H1 (cell line): ENCODE data around the gene UBR3. TPM values are rescaled to one million over a fixed set of nuclear protein-coding genes. Genes with fewer than 3 reads are reported as not detected.

Experiments
- CTCF ChIA-PET: fragments of 300-600 bp; sonication (Branson Sonifier 250); formaldehyde crosslinking; loops from one replicate; lab custom pipeline; 2021; ENCODE audit not compliant: partially characterized antibody; lab: Charles Lee
- POLR2A ChIA-PET: fragments of 300-600 bp; sonication (Branson Sonifier 250); formaldehyde crosslinking; loops from one replicate; lab custom pipeline; 2021; ENCODE audit warnings: inconsistent platforms; ENCODE audit not compliant: partially characterized antibody; lab: Charles Lee
- DNase-seq, 2 experiments: peaks; one replicate each; pipeline versions ENCODE4 v3.0.0 to v3.0.0-alpha.2; 2010 to 2022; ENCODE audit warnings: low spot score in 2 of 2, low read depth in 1 of 2, mixed read lengths in 1 of 2
- FAIRE-seq: peaks from 2 replicates; lab custom pipeline; 2011; peaks lifted over from hg19 to GRCh38; lab: Jason Lieb, UNC
- H2AFZ ChIP-seq: 2 replicates; pipeline ENCODE4 v1.8.1; 2012; ENCODE audit warnings: low read length, inconsistent platforms
- H2AK5ac ChIP-seq: 2 replicates; pipeline ENCODE4 v1.6.1; 2013; ENCODE audit warnings: low read depth, low read length
- H2BK120ac ChIP-seq: replicated peaks from 2 replicates; pipeline ENCODE3; 2013; ENCODE audit warnings: low read depth, low read length, inconsistent platforms
- H2BK12ac ChIP-seq: 2 replicates; pipeline ENCODE4 v1.6.1; 2013; ENCODE audit warnings: low read depth, low read length
- H2BK15ac ChIP-seq: 2 replicates; pipeline ENCODE4 v1.6.1; 2013; ENCODE audit warnings: low read length
- H2BK20ac ChIP-seq: 2 replicates; pipeline ENCODE4 v1.6.1; 2013; ENCODE audit warnings: low read length
- H2BK5ac ChIP-seq: 2 replicates; pipeline ENCODE4 v1.6.1; 2013; ENCODE audit warnings: low read depth, low read length
- H3K14ac ChIP-seq: 2 replicates; pipeline ENCODE4 v1.6.1; 2013; ENCODE audit warnings: inconsistent platforms; ENCODE audit not compliant: insufficient read length
- H3K18ac ChIP-seq: 2 replicates; pipeline ENCODE4 v1.6.1; 2013; ENCODE audit warnings: low read length; ENCODE audit errors: extremely low read depth
- H3K23ac ChIP-seq: 2 replicates; pipeline ENCODE4 v1.6.1; 2013; ENCODE audit warnings: inconsistent platforms; ENCODE audit not compliant: insufficient read length
- H3K23me2 ChIP-seq: 2 replicates; pipeline ENCODE4 v1.6.1; 2013; ENCODE audit warnings: low read depth, low read length
- H3K27ac ChIP-seq: 2 replicates; pipeline ENCODE4 v1.6.1; 2011; ENCODE audit warnings: low read depth, low read length, inconsistent platforms
- H3K27me3 ChIP-seq, 4 experiments: replicated peaks in 1 of 4; 1 replicate in 1 of 4; 2 replicates in 3 of 4; pipeline versions ENCODE4 v1.6.1 to v1.8.1; 2011 to 2013; ENCODE audit warnings: low read length in 3 of 4, mild to moderate bottlenecking in 3 of 4, inconsistent platforms in 2 of 4, mixed read lengths in 2 of 4, moderate library complexity in 1 of 4; ENCODE audit not compliant: control insufficient read depth in 3 of 4, insufficient read depth in 3 of 4; ENCODE audit errors: extremely low read depth in 1 of 4
- H3K36me3 ChIP-seq, 4 experiments: 2 replicates each; pipeline versions ENCODE4 v1.6.1 to v1.8.1; 2011 to 2013; ENCODE audit warnings: mild to moderate bottlenecking in 4 of 4, low read length in 3 of 4, moderate library complexity in 2 of 4, control low read depth in 1 of 4, inconsistent platforms in 1 of 4; ENCODE audit not compliant: insufficient read depth in 4 of 4, control insufficient read depth in 2 of 4
- H3K4ac ChIP-seq: replicated peaks from 2 replicates; pipeline ENCODE3; 2013; ENCODE audit warnings: low read length, low read depth, mixed read lengths, inconsistent platforms; ENCODE audit not compliant: insufficient read length
- H3K4me1 ChIP-seq, 4 experiments: replicated peaks in 1 of 4; 1 replicate in 1 of 4; 2 replicates in 3 of 4; pipeline versions ENCODE4 v1.6.1 to v1.8.1; 2011 to 2013; ENCODE audit warnings: low read length in 3 of 4, inconsistent platforms in 2 of 4, mixed read lengths in 1 of 4; ENCODE audit not compliant: insufficient read depth in 4 of 4, control insufficient read depth in 3 of 4
- H3K4me2 ChIP-seq, 2 experiments: 2 replicates each; pipeline versions ENCODE4 v1.6.1 to v1.8.1; 2011 to 2013; ENCODE audit warnings: low read depth in 2 of 2, low read length in 2 of 2, control low read depth in 1 of 2, inconsistent platforms in 1 of 2, mild to moderate bottlenecking in 1 of 2; ENCODE audit not compliant: insufficient read depth in 1 of 2
- H3K4me3 ChIP-seq, 4 experiments: fragments of 200-600, 300-600 bp in 1 of 4; sonication (generic), shearing (Covaris generic), sonication (Bioruptor Twin) in 1 of 4; 2 replicates each; pipeline versions ENCODE4 v1.5.1 to v1.8.1; 2011 to 2016; ENCODE audit warnings: low read length in 4 of 4, low read depth in 3 of 4, control low read depth in 2 of 4, inconsistent platforms in 2 of 4, mild to moderate bottlenecking in 2 of 4, mixed read lengths in 1 of 4, moderate library complexity in 1 of 4; ENCODE audit not compliant: insufficient read depth in 2 of 4; ENCODE audit errors: extremely low read depth in 1 of 4
- H3K56ac ChIP-seq: replicated peaks from 2 replicates; pipeline ENCODE3; 2013; ENCODE audit warnings: low read depth, mild to moderate bottlenecking, mixed read lengths, low read length, inconsistent platforms; ENCODE audit not compliant: insufficient read length
- H3K79me1 ChIP-seq: 2 replicates; pipeline ENCODE4 v1.6.1; 2013; ENCODE audit warnings: low read depth, low read length, control low read depth
- H3K79me2 ChIP-seq, 2 experiments: 2 replicates each; pipeline versions ENCODE4 v1.6.1 to v1.8.1; 2012 to 2013; ENCODE audit warnings: low read length in 2 of 2, mild to moderate bottlenecking in 2 of 2, inconsistent platforms in 1 of 2; ENCODE audit not compliant: insufficient read depth in 2 of 2, control insufficient read depth in 1 of 2
- H3K9ac ChIP-seq, 4 experiments: replicated peaks in 1 of 4; 1 replicate in 1 of 4; 2 replicates in 3 of 4; pipeline versions ENCODE4 v1.6.1 to v1.8.1; 2011 to 2013; ENCODE audit warnings: low read depth in 3 of 4, low read length in 3 of 4, control low read depth in 2 of 4, mild to moderate bottlenecking in 2 of 4, moderate library complexity in 2 of 4, inconsistent platforms in 1 of 4; ENCODE audit errors: extremely low read depth in 1 of 4
- H3K9me3 ChIP-seq, 2 experiments: 2 replicates each; pipeline versions ENCODE4 v1.6.1 to v1.8.1; 2012 to 2013; ENCODE audit warnings: mild to moderate bottlenecking in 2 of 2, moderate library complexity in 2 of 2, control low read depth in 1 of 2, inconsistent platforms in 1 of 2, low read depth in 1 of 2, low read length in 1 of 2, mixed read lengths in 1 of 2; ENCODE audit not compliant: insufficient read depth in 2 of 2
- H4K20me1 ChIP-seq, 2 experiments: replicated peaks in 1 of 2; 2 replicates each; pipeline versions ENCODE3 to v1.8.1; 2011 to 2013; ENCODE audit warnings: inconsistent platforms in 2 of 2, low read length in 2 of 2, mild to moderate bottlenecking in 1 of 2; ENCODE audit not compliant: insufficient read depth in 2 of 2, control insufficient read depth in 1 of 2
- H4K5ac ChIP-seq: 2 replicates; pipeline ENCODE4 v1.6.1; 2013; ENCODE audit warnings: low read length, low read depth, mixed read lengths, inconsistent platforms; ENCODE audit not compliant: insufficient read length
- H4K8ac ChIP-seq: 2 replicates; pipeline ENCODE4 v1.8.0; 2013; ENCODE audit warnings: mild to moderate bottlenecking, moderate library complexity, low read length, inconsistent platforms; ENCODE audit not compliant: insufficient read depth; ENCODE audit errors: extremely low read depth
- H4K91ac ChIP-seq: replicated peaks from 2 replicates; pipeline ENCODE3; 2013; ENCODE audit warnings: low read length, mixed read lengths, inconsistent platforms; ENCODE audit not compliant: insufficient read length
- BACH1 ChIP-seq: IDR thresholded peaks from 2 replicates; pipeline ENCODE4 v1.6.1; 2012; ENCODE audit warnings: low read length, improper control_type of control experiment
- CBX8 ChIP-seq: fragments of 300-800, 300-1000 bp; sonication (generic); IDR thresholded peaks from 2 replicates; pipeline ENCODE4 v1.7.1; 2016; ENCODE audit warnings: low read depth, low read length, borderline replicate concordance
- CTBP2 ChIP-seq: IDR thresholded peaks from 2 replicates; pipeline ENCODE4 v1.7.0; 2011; ENCODE audit warnings: borderline replicate concordance, mild to moderate bottlenecking, moderate library complexity, mixed read lengths, low read length; ENCODE audit not compliant: insufficient read depth, insufficient read length
- KDM5A ChIP-seq: fragments of 200-600 bp; IDR thresholded peaks from 2 replicates; pipeline ENCODE4 v1.7.1; 2012; ENCODE audit warnings: mild to moderate bottlenecking, low read length, inconsistent platforms, mixed read lengths
- NANOG ChIP-seq: IDR thresholded peaks from 2 replicates; pipeline ENCODE4 v1.6.1; 2011; ENCODE audit warnings: low read length, low read depth, mild to moderate bottlenecking, inconsistent platforms; ENCODE audit not compliant: insufficient read depth, poor library complexity, severe bottlenecking
- RFX5 ChIP-seq: IDR thresholded peaks from 2 replicates; pipeline ENCODE4 v1.6.1; 2011; ENCODE audit warnings: low read depth, low read length, improper control_type of control experiment, borderline replicate concordance
- SUZ12 ChIP-seq: fragments of 200-600 bp; sonication (generic); IDR thresholded peaks from 2 replicates; pipeline ENCODE4 v1.6.1; 2012; ENCODE audit warnings: mild to moderate bottlenecking, inconsistent platforms, low read length, moderate library complexity, mixed read lengths
- TEAD4 ChIP-seq: IDR thresholded peaks from 2 replicates; pipeline ENCODE4 v1.6.1; 2012; ENCODE audit warnings: low read depth, low read length, inconsistent platforms, mixed read lengths
- ZNF274 ChIP-seq: IDR thresholded peaks from 2 replicates; pipeline ENCODE4 v1.7.0; 2012; ENCODE audit warnings: low read length, borderline replicate concordance; ENCODE audit errors: extremely low read depth
- polyA plus RNA-seq, 7 experiments: library from polyadenylated mRNA; depleted of rRNA in 3 of 7; stranded (reverse) in 5 of 7; unstranded in 2 of 7; fragments of >200 nt in 5 of 7; fragments of 200-250 nt in 2 of 7; gene quantifications; 1 replicate in 5 of 7; 2 replicates in 1 of 7; 4 replicates in 1 of 7; pipeline versions ENCODE4 v1.2.1 to v1.2.3, GENCODE V29; 2011 to 2013; ENCODE audit warnings: missing spikeins in 2 of 7, mixed read lengths in 2 of 7
- total RNA-seq: library from RNA; stranded (reverse); fragmentation: NEBNext Ultra II Directional; extraction: Animal tissue kit (Norgen Biotek cat#: 25700); gene quantifications from 2 replicates; pipeline ENCODE4 v1.2.1, GENCODE V29; 2021

The UBR3 gene
- total and polyA plus RNA-seq, 2 of the 8 experiments (the other 6 are each of a cell fraction or from before 2014, with no cell fraction given), result 3.7 to 17.7 TPM

DNA sequence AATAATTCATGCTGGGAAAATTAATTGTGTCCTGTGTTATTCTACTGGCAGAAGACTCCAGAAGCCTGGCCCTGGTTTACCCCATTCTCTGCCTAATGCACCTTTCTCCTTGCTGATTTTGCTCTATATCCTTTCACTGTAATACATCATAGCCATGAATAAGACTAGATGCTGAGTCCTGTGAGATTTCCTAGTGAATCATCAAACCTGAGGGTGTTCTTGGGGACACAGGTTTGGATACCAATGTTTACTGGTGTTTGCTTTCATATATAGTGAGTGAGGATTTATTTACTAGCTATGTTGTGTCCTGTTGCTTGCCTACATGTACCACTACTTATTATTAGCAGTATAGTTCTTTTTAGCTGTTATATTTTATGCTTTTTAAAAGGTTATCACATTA lies 9.0 kb upstream of the UBR3 start:
- Histone ChIP-seq H2BK15ac (no peak overlapping the region), H3K36me3 (peaks cover 2 to 65% (median 25%) of the 10 kb centered on the region in 4 experiments; a peak in 6 of 8 replicates), H3K27me3 (no peaks in the 10 kb centered on the region), H2BK12ac (no peak overlapping the region), H3K23ac (no peak overlapping the region), H3K23me2 (no peaks in the 10 kb centered on the region), H3K14ac (no peak overlapping the region), H2BK20ac (no peak overlapping the region), H3K18ac (no peak overlapping the region), H3K9ac (no peak overlapping the region), H3K4me1 (no peaks in the 10 kb centered on the region), H3K27ac (no peak overlapping the region), H3K79me2 (peaks cover 0 to 6% of the 10 kb centered on the region in 2 experiments; a peak in 2 of 4 replicates), H3K79me1 (peaks cover 2% of the 10 kb centered on the region; the same call in 1 of the 2 replicates), H2AFZ (no peak overlapping the region), H2BK120ac (no peak overlapping the region), H3K4ac (no peak overlapping the region), H4K91ac (no peak overlapping the region), H2BK5ac (no peak overlapping the region), H3K4me2 (no peak overlapping the region), H4K8ac (no peak overlapping the region), H2AK5ac (no peak overlapping the region), H3K56ac (no peak overlapping the region), H4K20me1 (no peaks in the 10 kb centered on the region), H3K4me3 (no peak overlapping the region), H4K5ac (no peak overlapping the region), H3K9me3 (no peaks in the 10 kb centered on the region)
- DNase-seq (no peak), FAIRE-seq (no peak)
- ChIA-PET POLR2A (interaction anchor here (1.2 to 1.7 kb wide), 3 partner anchors 9 to 18 kb away, joined by 3 to 5 read pairs (median 3); no protein-coding TSS in a partner anchor), CTCF (interaction anchor here (0.9 to 1.8 kb wide), 3 partner anchors 9 to 42 kb away, joined by 3 to 5 read pairs (median 4); no protein-coding TSS in a partner anchor)
- no peak for TF ChIP-seq CTBP2
- TF ChIP-seq RFX5, result no peak
- TF ChIP-seq ZNF274, result no peak
- no peak for TF ChIP-seq KDM5A
- no peak for TF ChIP-seq TEAD4
- no peak for TF ChIP-seq SUZ12
- no peak for TF ChIP-seq BACH1
- TF ChIP-seq CBX8, result no peak
- TF ChIP-seq NANOG, result no peak
